Breast epithelium (tissue), 4 donors: ENCODE measurements around the gene SLC6A19. TPM values are rescaled to one million over a fixed set of nuclear protein-coding genes. Genes with fewer than 3 reads are reported as not detected.

ENCODE experiments used
- DNase-seq, 2 donors: peaks; one replicate each; pipeline ENCODE4 v3.0.0-alpha.2; 2019; ENCODE audit warnings: low spot score in 2 of 2
- H3K27ac ChIP-seq, 2 donors: fragments of 200-600 bp; sonication (generic) in 1 of 2; one replicate each; pipeline ENCODE4 v1.5.1; 2016 to 2019; ENCODE audit warnings: mild to moderate bottlenecking in 1 of 2
- H3K27me3 ChIP-seq, 2 donors: fragments of 200-600 bp; sonication (generic) in 1 of 2; one replicate each; pipeline versions ENCODE4 v1.5.1 to v1.6.0; 2017 to 2019; ENCODE audit warnings: control low read depth in 1 of 2, mild to moderate bottlenecking in 1 of 2
- H3K36me3 ChIP-seq: fragments of 200-600 bp; one replicate; pipeline ENCODE4 v1.5.1; 2019
- H3K4me1 ChIP-seq, 2 donors: fragments of 200-600 bp; sonication (generic); one replicate each; pipeline ENCODE4 v1.5.1; 2016 to 2019; ENCODE audit warnings: control low read depth in 1 of 2
- H3K4me3 ChIP-seq, 3 donors: fragments of 200-600 bp; sonication (generic); 1 replicate in 2 of 3; 2 replicates in 1 of 3; pipeline ENCODE4 v1.5.1; 2016 to 2019; ENCODE audit warnings: mild to moderate bottlenecking in 3 of 3, moderate library complexity in 2 of 3
- H3K9me3 ChIP-seq, 2 donors: fragments of 200-600 bp; sonication (generic) in 1 of 2; one replicate each; pipeline ENCODE4 v1.5.1; 2016 to 2019; ENCODE audit warnings: control low read depth in 1 of 2
- POLR2A ChIP-seq: fragments of 450-650 bp; IDR thresholded peaks from one replicate; pipeline ENCODE4 v1.6.1; 2016; ENCODE audit warnings: antibody characterized with exemption, mild to moderate bottlenecking, moderate library complexity
- POLR2AphosphoS5 ChIP-seq, 3 donors: sonication (generic); formaldehyde crosslinking; IDR thresholded peaks; one replicate each; pipeline ENCODE4 v1.6.1; 2017; ENCODE audit warnings: antibody characterized with exemption in 3 of 3
- intact Hi-C: fragments of 100-400 bp; cut with DNase I; formaldehyde crosslinking; loops from one replicate; pipeline ENCODE4 v1.15.1; 2023; ENCODE audit warnings: low total_unique reads
- total RNA-seq, 3 donors: library from RNA; depleted of rRNA; stranded (reverse); fragments of >200 nt; gene quantifications; one replicate each; pipeline ENCODE4 v1.1.0, GENCODE V29; 2016
- TF ChIP-seq, protein P1 (sequence below), 3 donors: fragments of 450-650 bp; IDR thresholded peaks; one replicate each; pipeline ENCODE4 v1.5.1; 2016 to 2017; ENCODE audit warnings: antibody characterized with exemption in 3 of 3, mild to moderate bottlenecking in 3 of 3, moderate library complexity in 3 of 3

Gene SLC6A19
- total RNA-seq, 3 donors from 2014 or later = not detected

DNA sequence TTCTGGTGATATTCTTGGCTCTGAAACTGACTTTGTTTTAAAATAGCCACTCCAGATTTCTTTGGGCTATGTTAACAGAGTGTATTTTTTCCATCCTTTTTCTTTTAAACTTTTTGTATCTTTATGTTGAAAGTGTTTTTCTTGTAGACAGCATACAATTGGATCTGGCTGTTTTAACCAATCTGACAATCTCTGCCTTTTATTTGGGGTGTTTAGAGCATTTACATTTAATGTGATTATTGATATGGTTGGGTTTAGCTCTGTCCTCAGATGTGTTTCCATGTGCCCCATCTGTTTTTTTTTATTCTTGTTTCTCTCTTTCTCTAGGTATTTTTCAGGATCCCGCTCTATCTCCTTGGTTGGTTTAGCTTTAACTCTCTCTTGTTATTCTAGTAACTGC lies 34.4 kb downstream of the SLC6A19 start:
- Histone ChIP-seq H3K27me3 (peaks cover 0 to 20% of the 10 kb centered on the region in 2 donors), H3K4me3 (no peak overlapping the region), H3K27ac (no peak overlapping the region), H3K9me3 (peaks cover 20 to 26% of the 10 kb centered on the region in 2 donors), H3K36me3 (no peaks in the 10 kb centered on the region), H3K4me1 (no peaks in the 10 kb centered on the region)
- TF ChIP-seq POLR2A (no peak), POLR2AphosphoS5 (IDR thresholded peaks at IDR 0.05) (no peak)
- TF ChIP-seq, protein P1, sequence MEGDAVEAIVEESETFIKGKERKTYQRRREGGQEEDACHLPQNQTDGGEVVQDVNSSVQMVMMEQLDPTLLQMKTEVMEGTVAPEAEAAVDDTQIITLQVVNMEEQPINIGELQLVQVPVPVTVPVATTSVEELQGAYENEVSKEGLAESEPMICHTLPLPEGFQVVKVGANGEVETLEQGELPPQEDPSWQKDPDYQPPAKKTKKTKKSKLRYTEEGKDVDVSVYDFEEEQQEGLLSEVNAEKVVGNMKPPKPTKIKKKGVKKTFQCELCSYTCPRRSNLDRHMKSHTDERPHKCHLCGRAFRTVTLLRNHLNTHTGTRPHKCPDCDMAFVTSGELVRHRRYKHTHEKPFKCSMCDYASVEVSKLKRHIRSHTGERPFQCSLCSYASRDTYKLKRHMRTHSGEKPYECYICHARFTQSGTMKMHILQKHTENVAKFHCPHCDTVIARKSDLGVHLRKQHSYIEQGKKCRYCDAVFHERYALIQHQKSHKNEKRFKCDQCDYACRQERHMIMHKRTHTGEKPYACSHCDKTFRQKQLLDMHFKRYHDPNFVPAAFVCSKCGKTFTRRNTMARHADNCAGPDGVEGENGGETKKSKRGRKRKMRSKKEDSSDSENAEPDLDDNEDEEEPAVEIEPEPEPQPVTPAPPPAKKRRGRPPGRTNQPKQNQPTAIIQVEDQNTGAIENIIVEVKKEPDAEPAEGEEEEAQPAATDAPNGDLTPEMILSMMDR (IDR thresholded peaks at IDR 0.05) = no peak
- no peak for DNase-seq
- intact Hi-C loops = no loop called here

DNA sequence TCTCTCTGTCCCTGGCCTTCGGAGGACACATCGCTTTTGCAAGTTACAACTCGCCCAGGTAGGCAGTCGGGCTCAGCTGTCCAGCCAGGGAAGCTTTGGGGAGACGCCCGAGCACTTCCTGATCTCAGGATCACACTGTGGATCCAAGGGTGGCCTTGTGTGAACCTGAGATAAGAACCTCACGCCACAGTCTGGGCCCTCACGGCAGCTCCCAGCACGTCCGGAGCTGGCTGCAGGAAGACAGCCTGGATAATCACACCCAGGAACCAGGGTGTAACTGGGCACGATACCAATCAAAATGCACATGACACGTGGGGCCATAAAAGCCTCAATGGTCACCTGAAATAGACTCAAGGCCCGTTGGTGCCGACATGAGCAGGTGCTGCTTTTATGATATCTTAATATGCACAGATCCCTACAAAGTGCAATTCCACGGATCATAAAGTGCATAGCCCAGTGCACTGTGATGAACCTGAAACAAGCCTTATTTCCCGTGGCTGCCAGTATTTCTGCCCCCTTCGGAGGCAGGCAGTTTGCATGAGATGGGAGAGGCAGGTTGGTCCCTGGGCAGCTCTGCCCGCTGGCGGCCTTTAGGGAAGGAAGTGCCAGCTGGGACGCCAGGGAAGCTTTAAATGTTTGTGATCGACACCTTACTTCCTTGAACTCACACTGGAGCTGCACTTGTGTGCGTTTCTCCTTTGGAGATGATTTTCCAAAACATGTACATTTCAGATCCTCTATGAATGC lies 38.3 kb downstream of the SLC6A19 start:
- Histone ChIP-seq H3K9me3 (peaks cover 15 to 20% of the 10 kb centered on the region in 2 donors), H3K4me3 (no peak overlapping the region), H3K36me3 (no peaks in the 10 kb centered on the region), H3K27ac (no peak overlapping the region), H3K27me3 (peaks cover 0 to 24% of the 10 kb centered on the region in 2 donors), H3K4me1 (no peaks in the 10 kb centered on the region)
- intact Hi-C loops = no loop called here
- no peak for TF ChIP-seq POLR2A
- TF ChIP-seq, protein P1 (IDR thresholded peaks at IDR 0.05) = no peak
- no peak for TF ChIP-seq POLR2AphosphoS5 (IDR thresholded peaks at IDR 0.05)
- no peak for DNase-seq

- H3K27me3 ChIP-seq = peaks cover 0 to 34% of the 10 kb centered on the region in 2 donors
- peaks cover 7 to 11% of the 10 kb centered on the region in 2 donors for H3K9me3 ChIP-seq
- TF ChIP-seq POLR2AphosphoS5 (IDR thresholded peaks at IDR 0.05) (no peak), POLR2A (no peak)
- TF ChIP-seq, protein P1 (IDR thresholded peaks at IDR 0.05) = no peak
- no peak for DNase-seq
- intact Hi-C loops = no loop called here
- H3K4me3 ChIP-seq = no peak overlapping the region
- no peak overlapping the region for H3K27ac ChIP-seq
- H3K4me1 ChIP-seq = no peaks in the 10 kb centered on the region
- no peaks in the 10 kb centered on the region for H3K36me3 ChIP-seq
Observed at GRCh38 chr5:1240496-1241260, 39.3 kb downstream of the SLC6A19 start.

- no peak for DNase-seq
- Histone ChIP-seq H3K36me3 (no peaks in the 10 kb centered on the region), H3K4me3 (no peak overlapping the region), H3K27ac (no peak overlapping the region), H3K4me1 (no peaks in the 10 kb centered on the region), H3K27me3 (peaks cover 4 to 43% of the 10 kb centered on the region in 2 donors), H3K9me3 (peaks cover under 1 to 2% of the 10 kb centered on the region in 2 donors)
- TF ChIP-seq POLR2AphosphoS5 (IDR thresholded peaks at IDR 0.05) (no peak), POLR2A (no peak)
- TF ChIP-seq, protein P1 (IDR thresholded peaks at IDR 0.05) = no peak
- intact Hi-C loops = no loop called here
Observed at GRCh38 chr5:1241509-1242080, 40.2 kb downstream of the SLC6A19 start.
